Endothelial cell of umbilical vein (primary cell): ENCODE results near the gene SGCD. TPM values are rescaled to one million over a fixed set of nuclear protein-coding genes. Genes with fewer than 3 reads are reported as not detected.

Source experiments
- BruUV-seq: library from RNA; stranded (reverse); fragments of 400-500 nt; replicated peaks from 2 replicates; lab custom pipeline; 2021; lab: Mats Ljungman, UMichigan
- CTCF ChIA-PET: fragments of 300-600, 350-600 bp; sonication (Branson Sonifier 250); formaldehyde crosslinking; loops from one replicate; lab custom pipeline; 2021; ENCODE audit warnings: antibody characterized with exemption, inconsistent platforms; lab: Charles Lee
- POLR2A ChIA-PET: fragments of 300-600, 350-600 bp; sonication (Branson Sonifier 250); formaldehyde crosslinking; loops from one replicate; lab custom pipeline; 2021; ENCODE audit warnings: antibody characterized with exemption, inconsistent platforms; lab: Charles Lee
- DNase-seq: peaks from one replicate; pipeline ENCODE4 v3.0.0-alpha.2; 2011; ENCODE audit warnings: low read depth, low spot score
- FAIRE-seq: peaks from 2 replicates; lab custom pipeline; 2011; peaks lifted over from hg19 to GRCh38; lab: Jason Lieb, UNC
- H2AFZ ChIP-seq: 2 replicates; pipeline ENCODE4 v1.6.0; 2012; ENCODE audit warnings: low read depth, low read length, control low read depth, inconsistent platforms
- H3K27ac ChIP-seq: 2 replicates; pipeline ENCODE4 v1.5.1; 2011; ENCODE audit warnings: low read depth, mild to moderate bottlenecking, control low read depth, low read length, moderate library complexity; ENCODE audit not compliant: insufficient read depth
- H3K27me3 ChIP-seq, 2 experiments: 2 replicates each; pipeline versions ENCODE4 v1.6.0 to v1.6.1; 2011; ENCODE audit warnings: low read length in 2 of 2, mixed read lengths in 1 of 2; ENCODE audit not compliant: control insufficient read depth in 2 of 2, insufficient read depth in 2 of 2
- H3K36me3 ChIP-seq, 2 experiments: 2 replicates in 1 of 2; 3 replicates in 1 of 2; pipeline ENCODE4 v1.5.1; 2011; ENCODE audit warnings: low read length in 2 of 2, mild to moderate bottlenecking in 1 of 2, moderate library complexity in 1 of 2; ENCODE audit not compliant: control insufficient read depth in 2 of 2, insufficient read depth in 2 of 2; ENCODE audit errors: extremely low read depth in 1 of 2
- H3K4me1 ChIP-seq: 3 replicates; pipeline ENCODE4 v1.5.1; 2011; ENCODE audit warnings: mild to moderate bottlenecking, low read length; ENCODE audit not compliant: control insufficient read depth, insufficient read depth; ENCODE audit errors: extremely low read depth
- H3K4me2 ChIP-seq: 2 replicates; pipeline ENCODE4 v1.6.1; 2011; ENCODE audit warnings: low read length, control low read depth, mixed read lengths; ENCODE audit not compliant: insufficient read depth
- H3K4me3 ChIP-seq, 3 experiments: fragments of 200-600 bp in 1 of 3; sonication (generic), shearing (Covaris generic) in 1 of 3; replicated peaks in 1 of 3; 2 replicates each; pipeline ENCODE4 v1.5.1; 2011 to 2016; ENCODE audit warnings: control low read depth in 3 of 3, low read length in 3 of 3, mild to moderate bottlenecking in 2 of 3, inconsistent platforms in 1 of 3, low read depth in 1 of 3, moderate library complexity in 1 of 3; ENCODE audit not compliant: insufficient read depth in 1 of 3
- H3K79me2 ChIP-seq: 2 replicates; pipeline ENCODE4 v1.6.0; 2012; ENCODE audit warnings: low read length, inconsistent platforms; ENCODE audit not compliant: control insufficient read depth, insufficient read depth
- H3K9ac ChIP-seq: replicated peaks from 2 replicates; pipeline ENCODE3; 2011; ENCODE audit warnings: low read length, control low read depth; ENCODE audit not compliant: insufficient read depth; ENCODE audit errors: extremely low read depth
- H3K9me1 ChIP-seq: replicated peaks from 3 replicates; pipeline ENCODE4 v1.6.0; 2011; ENCODE audit warnings: mild to moderate bottlenecking, low read length; ENCODE audit not compliant: control insufficient read depth, insufficient read depth; ENCODE audit errors: extremely low read depth
- H3K9me3 ChIP-seq: replicated peaks from 2 replicates; pipeline ENCODE4 v1.5.1; 2012; ENCODE audit warnings: low read length, inconsistent platforms; ENCODE audit not compliant: control insufficient read depth, insufficient read depth
- H4K20me1 ChIP-seq: replicated peaks from 2 replicates; pipeline ENCODE3; 2011; ENCODE audit warnings: mild to moderate bottlenecking, low read length; ENCODE audit not compliant: control insufficient read depth, insufficient read depth; ENCODE audit errors: extremely low read depth
- CTCF ChIP-seq, 2 donors: IDR thresholded peaks; 1 replicate in 1 of 2; 2 replicates in 1 of 2; pipeline ENCODE4 v1.5.1; 2011; ENCODE audit warnings: low read length in 2 of 2, mild to moderate bottlenecking in 2 of 2, moderate library complexity in 2 of 2, control low read depth in 1 of 2, inconsistent platforms in 1 of 2, low read depth in 1 of 2; ENCODE audit not compliant: insufficient read depth in 1 of 2; ENCODE audit errors: extremely low read depth in 1 of 2
- EZH2 ChIP-seq: IDR thresholded peaks from 2 replicates; pipeline ENCODE4 v1.6.1; 2012; ENCODE audit warnings: borderline replicate concordance, low read depth, mild to moderate bottlenecking, moderate library complexity, low read length, inconsistent platforms; ENCODE audit not compliant: severe bottlenecking
- GATA2 ChIP-seq: IDR thresholded peaks from 2 replicates; pipeline ENCODE4 v1.7.0; 2011; ENCODE audit warnings: low read depth, mild to moderate bottlenecking, moderate library complexity, mixed read lengths, low read length; ENCODE audit not compliant: insufficient read length, insufficient read depth
- JUN ChIP-seq: IDR thresholded peaks from 2 replicates; pipeline ENCODE4 v1.6.1; 2011; ENCODE audit warnings: borderline replicate concordance, low read depth; ENCODE audit not compliant: insufficient read length, insufficient read depth
- MAX ChIP-seq: IDR thresholded peaks from 2 replicates; pipeline ENCODE4 v1.6.1; 2011; ENCODE audit not compliant: insufficient read depth, insufficient read length
- MYC ChIP-seq: IDR thresholded peaks from one replicate; pipeline ENCODE4 v1.6.1; 2011; ENCODE audit warnings: mild to moderate bottlenecking, low read depth, low read length
- POLR2A ChIP-seq: IDR thresholded peaks from 2 replicates; pipeline ENCODE4 v1.6.1; 2012; ENCODE audit warnings: low read depth, mild to moderate bottlenecking, control low read depth, low read length
- POLR2AphosphoS5 ChIP-seq: IDR thresholded peaks from 2 replicates; pipeline ENCODE4 v1.6.1; 2012; ENCODE audit warnings: low read depth, mild to moderate bottlenecking, control low read depth, low read length, moderate library complexity; ENCODE audit not compliant: insufficient read depth
- dilution Hi-C: fragments of 300-500 bp; cut with MboI; formaldehyde crosslinking; loops from one replicate; pipeline ENCODE4 v1.15.0; 2019; ENCODE audit warnings: low sequenced_read_pairs; ENCODE audit not compliant: extremely low pct_ligation_motif_present
- intact Hi-C: fragments of 100-400 bp; cut with micrococcal nuclease; formaldehyde crosslinking; loops from one replicate; pipeline ENCODE4 v1.10.0; 2022
- polyA plus RNA-seq, 4 experiments: library from polyadenylated mRNA; depleted of rRNA in 3 of 4; stranded (reverse) in 3 of 4; unstranded in 1 of 4; fragments of >200 nt; gene quantifications; 2 replicates each; pipeline versions ENCODE4 v1.2.1 to v1.2.3, GENCODE V29; 2011 to 2012; ENCODE audit warnings: missing spikeins in 1 of 4
- total RNA-seq: library from RNA; stranded (reverse); gene quantifications from 2 replicates; pipeline ENCODE4 v1.2.3, GENCODE V29; 2021

SGCD gene
- total and polyA plus RNA-seq, 2 donors (not counting 3 experiments of a cell fraction or from before 2014, with no cell fraction given): not detected

DNA sequence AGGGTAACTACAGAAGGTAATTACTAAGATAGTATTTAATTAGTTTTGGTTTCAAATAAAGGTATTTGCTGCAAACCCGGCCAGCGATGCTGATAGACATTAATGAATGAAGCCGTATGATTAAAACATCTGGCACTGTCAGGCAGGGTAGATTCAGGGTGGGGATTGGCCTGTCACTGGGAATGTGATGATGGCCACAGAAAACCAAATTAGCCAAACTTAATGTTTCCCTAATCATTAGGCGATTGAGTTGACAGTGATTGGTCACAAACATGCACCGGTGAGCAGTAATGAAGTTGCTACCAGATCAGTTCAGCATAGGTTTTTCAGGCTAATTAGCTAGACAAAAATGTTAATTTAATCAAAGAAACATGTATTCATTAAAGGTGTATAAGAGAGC lies 107.5 kb downstream of the SGCD start:
- H4K20me1 ChIP-seq: no peaks in the 10 kb centered on the region
- no peak overlapping the region for H3K4me2 ChIP-seq
- CTCF ChIA-PET: no interaction called here
- intact Hi-C loops (no loop called here), dilution Hi-C loops (no loop called here)
- BruUV-seq: no TSS peak
- TF ChIP-seq EZH2 (no peak), POLR2A (no peak), GATA2 (no peak), JUN (no peak), MAX (no peak), POLR2AphosphoS5 (no peak), CTCF (IDR thresholded peaks at IDR 0.05; ENCODE audit: extremely low read depth in 1 of 2, insufficient read depth in 1 of 2, low read depth in 1 of 2, low read length in 2 of 2) (no peak), MYC (no peak)
- H3K27ac ChIP-seq: no peak overlapping the region
- no peaks in the 10 kb centered on the region for H3K36me3 ChIP-seq
- H3K27me3 ChIP-seq: no peaks in the 10 kb centered on the region
- no peak overlapping the region for H3K9ac ChIP-seq
- no peak overlapping the region for H3K4me3 ChIP-seq
- POLR2A ChIA-PET: no interaction called here
- peaks cover 6% of the 10 kb centered on the region for H3K9me3 ChIP-seq
- H3K9me1 ChIP-seq: no peaks in the 10 kb centered on the region
- FAIRE-seq (no peak), DNase-seq (no peak)
- H3K79me2 ChIP-seq: no peaks in the 10 kb centered on the region
- H2AFZ ChIP-seq: no peak overlapping the region
- no peaks in the 10 kb centered on the region for H3K4me1 ChIP-seq
